HL-60 (cell line): ENCODE results near the gene FCHSD2.

ENCODE experiments used
- POLR2AphosphoS5 ChIP-seq: IDR thresholded peaks from 2 replicates; pipeline ENCODE4 v1.6.1; 2012; ENCODE audit warnings: low read depth
- SPI1 ChIP-seq: IDR thresholded peaks from 2 replicates; pipeline ENCODE4 v1.6.1; 2012; ENCODE audit warnings: low read depth, mild to moderate bottlenecking, borderline replicate concordance

DNA sequence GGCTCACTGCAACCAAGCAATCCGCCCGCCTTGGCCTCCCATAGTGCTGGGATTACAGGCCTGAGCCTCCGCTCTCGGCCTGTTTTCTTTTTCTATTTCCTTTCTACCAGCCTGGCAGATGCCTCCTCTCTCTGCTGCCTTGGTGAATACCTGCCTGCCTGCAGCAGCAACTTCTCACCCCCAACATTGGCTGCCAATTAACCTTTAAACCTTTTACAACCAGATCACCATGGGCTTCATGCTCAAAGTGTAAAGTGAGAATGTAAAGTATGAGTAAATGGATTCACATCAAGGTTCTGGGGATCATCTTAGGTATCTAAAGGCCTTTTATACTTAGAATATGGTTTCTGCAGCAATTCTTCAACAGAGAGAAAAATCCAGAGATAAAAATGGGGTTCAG, 13.0 kb upstream of the FCHSD2 start:
- TF ChIP-seq POLR2AphosphoS5 (no peak), SPI1 (no peak)
